DND-41 (cell line): ENCODE measurements around the gene PDE3A.

ENCODE experiments used
- CTCF ChIP-seq: IDR thresholded peaks from 2 replicates; pipeline ENCODE4 v1.5.1; 2012; ENCODE audit warnings: borderline replicate concordance, low read length, moderate library complexity, mild to moderate bottlenecking; ENCODE audit not compliant: poor library complexity, severe bottlenecking; ENCODE audit errors: extremely low read depth
- EZH2 ChIP-seq: IDR thresholded peaks from 3 replicates; pipeline ENCODE4 v1.6.1; 2012; ENCODE audit warnings: borderline replicate concordance, low read depth, mild to moderate bottlenecking, moderate library complexity, low read length, inconsistent platforms; ENCODE audit not compliant: severe bottlenecking

DNA sequence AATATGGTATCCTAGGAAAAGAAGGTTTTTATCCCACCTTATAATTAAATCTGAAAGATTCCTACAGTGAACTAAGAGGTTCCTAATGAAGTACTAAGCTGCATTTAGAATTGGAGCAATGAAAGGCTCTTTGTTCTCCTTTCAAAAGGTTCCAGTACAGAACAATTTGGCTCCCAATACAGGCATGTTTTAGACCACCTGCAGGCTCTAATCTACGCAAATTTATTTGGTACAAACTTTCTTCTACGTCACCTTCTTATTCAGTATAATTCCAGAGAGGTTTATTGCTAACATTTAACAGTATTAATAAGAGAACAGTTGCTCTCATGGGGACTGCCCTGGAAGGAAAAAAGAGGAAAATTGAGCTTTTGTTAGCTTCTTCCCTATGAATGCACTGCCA is 289.2 kb downstream of the PDE3A start:
- TF ChIP-seq CTCF (no peak), EZH2 (no peak)
